Limb (tissue), 2 donors: Measurements from ENCODE around the gene ZMYM3.

Experiments used
- DNase-seq, 2 donors: peaks; one replicate each; pipeline ENCODE4 v3.0.0-alpha.2; 2016; ENCODE audit errors: extremely low spot score in 2 of 2

Gene ZMYM3

DNA sequence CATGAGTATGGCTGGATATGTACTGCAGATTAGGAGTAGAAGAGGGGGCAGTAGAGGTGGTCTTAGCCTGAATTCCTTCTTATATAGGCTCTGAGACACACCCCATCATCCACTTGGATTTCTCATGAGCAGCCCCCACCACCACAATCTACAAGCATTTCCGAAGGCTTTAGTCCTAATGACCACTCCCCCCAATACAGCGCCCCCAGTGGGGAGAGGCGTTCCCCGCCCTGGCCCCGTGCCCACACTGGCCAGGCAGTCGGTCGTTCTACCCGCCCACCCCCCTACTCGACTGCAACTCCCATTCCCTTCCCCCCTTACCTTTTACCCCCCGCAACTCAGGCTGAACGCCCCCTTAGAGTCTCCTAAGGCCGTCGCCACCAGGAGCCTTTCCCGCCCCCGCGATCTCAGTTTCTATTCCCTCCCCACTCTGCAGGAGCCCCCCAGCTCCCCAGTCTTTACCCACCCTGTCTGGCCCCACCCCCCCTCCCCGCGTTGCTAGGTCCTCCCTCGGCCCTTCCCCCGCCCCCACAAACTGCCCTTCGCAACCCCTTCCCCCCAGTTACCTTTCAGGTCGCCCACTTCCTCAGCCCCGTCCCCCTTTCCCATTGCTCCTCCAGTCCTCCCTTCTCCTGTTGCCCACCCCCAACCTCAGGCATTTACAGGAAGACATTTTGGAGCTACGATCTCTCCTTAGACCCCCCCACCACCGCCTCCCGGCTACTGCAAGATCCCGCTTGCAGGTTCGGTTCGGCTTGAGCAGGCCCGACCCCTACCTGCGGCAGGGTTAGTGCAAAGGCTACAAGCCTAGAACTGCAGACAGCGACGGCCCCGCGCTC, 468 bp downstream of the ZMYM3 start:
- peak in 1 of 2 donors; percentile 80 for DNase-seq

GRCh38 chrX:71252221-71252620, 1.7 kb downstream of the ZMYM3 start:
- DNase-seq, result no peak

- peak in 1 of 2 donors; percentile 35 for DNase-seq
Observed at GRCh38 chrX:71251466-71251973, 2.4 kb downstream of the ZMYM3 start.

GRCh38 chrX:71250841-71251240, 3.1 kb downstream of the ZMYM3 start:
- no peak for DNase-seq

- DNase-seq, result no peak
Observed at GRCh38 chrX:71245159-71245558, 8.8 kb downstream of the ZMYM3 start.

- DNase-seq, result no peak
Observed at GRCh38 chrX:71244359-71245128, 9.4 kb downstream of the ZMYM3 start.

DNA sequence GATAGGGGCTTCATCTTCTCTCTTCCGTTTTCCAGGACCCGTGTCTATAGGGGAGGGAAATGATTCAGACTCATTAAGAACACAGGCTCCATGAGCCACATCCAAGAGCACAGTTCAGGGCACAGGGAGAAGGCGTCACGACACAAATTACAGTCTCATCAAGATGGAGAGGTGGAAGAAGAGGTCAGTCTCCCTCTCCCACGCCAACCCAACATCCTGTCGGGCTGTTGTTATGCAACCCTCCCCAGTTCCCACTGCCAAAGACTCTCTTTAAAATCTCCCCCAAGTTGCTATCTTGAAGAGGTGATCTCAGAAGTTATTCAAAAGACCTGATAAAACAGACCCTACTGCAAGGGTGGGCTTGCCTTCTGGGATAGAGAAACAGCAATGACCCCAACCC, 12.6 kb downstream of the ZMYM3 start:
- no peak for DNase-seq

DNA sequence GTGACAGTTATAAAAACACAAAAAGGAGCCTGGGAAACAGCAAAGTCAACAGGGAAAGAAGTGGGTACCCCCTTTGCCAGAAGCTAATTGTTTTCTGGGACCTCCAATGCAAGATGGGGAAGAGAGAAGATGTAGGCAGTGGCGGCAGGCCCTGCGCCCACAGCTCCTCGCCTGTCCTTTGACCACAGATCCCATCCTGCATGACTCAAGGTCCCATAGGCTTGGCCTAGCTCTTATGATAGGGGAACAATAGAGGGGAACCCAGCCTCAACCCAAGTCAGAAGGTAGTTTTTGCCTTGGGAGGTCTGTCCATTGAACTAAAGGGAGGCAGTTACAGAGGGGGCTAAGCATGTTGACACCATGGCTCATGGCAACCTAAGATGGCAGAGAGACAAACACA, 14.2 kb downstream of the ZMYM3 start:
- DNase-seq, result no peak

GRCh38 chrX:71236836-71237235, 17.1 kb downstream of the ZMYM3 start:
- DNase-seq, result no peak

DNA sequence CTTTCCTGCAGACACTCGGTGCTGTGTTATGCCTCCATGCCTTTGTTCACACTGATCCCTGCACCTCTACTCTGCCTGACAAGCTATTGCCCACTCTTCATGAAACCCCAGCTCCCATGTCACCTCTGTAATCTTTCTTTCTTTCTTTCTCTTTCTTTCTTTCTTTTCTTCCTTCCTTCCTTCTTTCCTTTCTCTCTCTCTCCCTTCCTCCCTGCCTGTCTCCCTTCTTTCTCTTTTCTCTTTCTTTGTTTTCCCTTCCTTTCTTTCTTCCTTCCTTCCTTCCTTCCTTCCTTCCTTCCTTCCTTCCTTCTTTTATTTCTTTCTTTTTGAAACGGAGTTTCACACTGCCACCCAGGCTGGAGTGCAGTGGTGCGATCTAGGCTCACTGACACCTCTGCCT, 18.5 kb downstream of the ZMYM3 start:
- no peak for DNase-seq

GRCh38 chrX:71228063-71228642, 25.8 kb downstream of the ZMYM3 start:
- DNase-seq, result no peak

DNA sequence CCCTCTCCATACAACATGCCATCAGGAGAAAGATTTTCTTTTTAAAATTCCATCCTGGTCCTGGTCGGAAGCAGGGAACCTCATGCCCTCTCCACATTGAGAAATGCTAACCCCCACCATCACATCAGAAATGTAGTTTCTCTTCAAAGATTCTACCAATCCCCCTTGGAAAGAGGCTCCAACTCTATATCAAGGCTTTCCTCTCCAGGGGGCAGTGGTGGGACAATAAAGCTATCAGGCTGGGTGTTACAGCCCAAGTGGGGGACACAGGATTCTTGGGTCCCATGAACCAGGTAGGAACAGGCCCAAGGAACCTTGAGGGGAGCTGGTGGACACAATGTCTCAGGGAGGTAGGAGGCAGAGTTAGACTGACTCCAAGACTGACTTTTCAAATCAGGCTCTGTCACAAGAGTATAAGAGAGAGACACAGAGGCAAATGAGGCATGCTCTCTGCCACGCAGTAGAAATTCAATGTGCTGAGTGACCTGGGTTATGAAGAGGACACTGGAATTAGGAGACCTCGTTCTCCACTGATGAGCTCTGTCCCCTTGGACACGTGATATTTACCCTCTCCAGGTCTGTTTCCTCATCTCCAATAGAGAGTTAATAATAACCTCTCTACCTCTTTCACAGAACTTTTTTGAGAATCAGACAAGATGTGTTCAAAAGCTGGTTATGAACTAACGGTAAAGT, 26.4 kb downstream of the ZMYM3 start:
- no peak for DNase-seq

DNA sequence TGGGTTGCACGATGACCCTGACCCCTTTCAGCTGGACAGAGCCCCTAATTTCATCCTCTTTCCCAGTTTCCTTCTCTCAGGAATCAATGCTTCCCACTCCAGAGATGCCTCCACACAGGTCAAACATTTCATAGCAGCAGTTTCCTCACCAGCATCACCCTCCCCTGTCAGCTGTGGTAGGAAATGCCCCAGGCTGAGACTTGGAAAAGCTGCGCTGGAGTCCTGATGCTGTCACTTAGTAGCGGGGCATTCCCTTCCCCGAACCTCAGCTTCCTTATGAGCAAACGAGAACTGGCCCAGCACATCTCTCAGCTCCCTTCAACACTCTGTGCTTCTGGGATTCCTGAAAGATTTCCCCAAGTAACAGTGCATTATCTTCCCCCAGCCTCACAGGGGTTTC, 28.3 kb downstream of the ZMYM3 start:
- no peak for DNase-seq

DNA sequence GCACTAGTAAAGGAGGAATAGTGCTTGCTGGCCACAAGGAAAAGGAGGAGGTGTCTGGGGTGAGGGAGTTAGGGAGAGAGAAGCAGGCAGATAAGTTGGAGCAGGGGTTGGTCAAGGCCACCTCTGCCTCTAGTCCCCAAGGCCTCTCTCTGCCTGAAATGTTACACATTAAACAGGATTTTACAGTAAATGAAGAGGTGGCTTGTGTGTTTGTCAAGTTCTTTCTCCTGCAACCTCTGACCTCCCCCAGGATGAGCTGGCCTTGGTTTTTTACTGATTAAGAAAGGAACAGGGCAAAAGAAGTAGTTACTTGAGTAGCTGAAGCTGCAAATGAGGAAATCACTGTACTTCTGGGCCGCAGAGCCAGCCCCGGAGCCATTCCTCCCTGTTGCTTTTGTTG, 28.9 kb downstream of the ZMYM3 start:
- no peak for DNase-seq

DNA sequence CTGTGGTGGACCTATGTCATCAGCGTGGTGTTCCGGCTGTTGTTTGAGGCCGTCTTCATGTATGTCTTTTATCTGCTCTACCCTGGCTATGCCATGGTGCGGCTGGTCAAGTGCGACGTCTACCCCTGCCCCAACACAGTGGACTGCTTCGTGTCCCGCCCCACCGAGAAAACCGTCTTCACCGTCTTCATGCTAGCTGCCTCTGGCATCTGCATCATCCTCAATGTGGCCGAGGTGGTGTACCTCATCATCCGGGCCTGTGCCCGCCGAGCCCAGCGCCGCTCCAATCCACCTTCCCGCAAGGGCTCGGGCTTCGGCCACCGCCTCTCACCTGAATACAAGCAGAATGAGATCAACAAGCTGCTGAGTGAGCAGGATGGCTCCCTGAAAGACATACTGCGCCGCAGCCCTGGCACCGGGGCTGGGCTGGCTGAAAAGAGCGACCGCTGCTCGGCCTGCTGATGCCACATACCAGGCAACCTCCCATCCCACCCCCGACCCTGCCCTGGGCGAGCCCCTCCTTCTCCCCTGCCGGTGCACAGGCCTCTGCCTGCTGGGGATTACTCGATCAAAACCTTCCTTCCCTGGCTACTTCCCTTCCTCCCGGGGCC, 29.7 kb downstream of the ZMYM3 start:
- no peak for DNase-seq

- DNase-seq, result no peak
Observed at GRCh38 chrX:71222929-71223328, 31.0 kb downstream of the ZMYM3 start, which contains the start of gene GJB1. TSS of gene GJB1 (plus strand) at chrX:71223224. CDS start at chrX:71223708, 484 bp downstream.

DNA sequence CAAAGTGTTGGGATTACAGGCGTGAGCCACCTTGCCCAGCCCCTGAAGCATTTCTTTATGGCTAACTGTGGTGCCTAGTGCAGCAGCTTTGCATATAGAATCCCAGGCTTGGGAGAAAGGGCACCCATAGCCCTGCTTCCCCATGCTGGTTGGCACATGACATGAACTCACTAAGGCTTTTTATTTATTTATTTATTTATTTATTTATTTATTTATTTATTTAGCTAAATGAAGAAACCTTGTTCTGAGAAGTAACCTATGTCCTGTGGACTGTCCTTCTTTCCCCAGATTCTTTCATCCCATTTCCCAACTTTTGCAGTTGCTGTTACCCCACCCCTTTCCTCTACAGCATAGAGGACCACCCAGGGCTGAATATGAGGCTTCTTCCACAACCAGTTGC, 32.8 kb downstream of the ZMYM3 start:
- DNase-seq, result no peak

- DNase-seq, result no peak
Observed at GRCh38 chrX:71217298-71217697, 36.6 kb downstream of the ZMYM3 start.

GRCh38 chrX:71216485-71216884, 37.5 kb downstream of the ZMYM3 start:
- DNase-seq, result no peak

DNA sequence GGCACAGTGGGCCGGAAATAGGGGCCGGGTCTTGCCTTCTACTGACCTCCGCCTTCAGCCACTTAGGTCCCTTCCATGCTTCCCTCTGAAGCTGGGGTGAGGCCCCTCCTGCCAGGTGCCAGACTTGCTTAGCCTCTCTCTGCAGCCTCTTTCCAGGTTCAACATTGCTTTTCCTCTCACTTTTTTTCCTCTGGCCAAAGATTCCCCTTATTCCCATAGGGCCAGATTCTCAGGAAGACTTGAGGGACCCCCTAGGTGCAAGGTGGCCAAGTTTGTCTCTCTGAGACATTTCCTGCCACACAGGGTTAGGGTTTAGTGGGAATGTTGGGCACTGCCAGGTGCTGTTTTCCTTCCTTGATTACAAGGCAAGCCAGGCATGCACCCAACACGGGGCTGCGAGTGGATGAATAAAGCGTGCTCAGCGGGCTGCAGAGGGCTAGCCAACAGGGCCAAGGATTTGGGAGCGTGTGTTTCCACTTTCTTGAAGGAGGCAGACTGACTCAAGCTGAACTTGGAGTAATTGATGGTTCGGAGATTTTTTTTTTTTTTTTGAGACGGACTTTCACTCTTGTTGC, 38.5 kb downstream of the ZMYM3 start:
- DNase-seq, result no peak
